ENCODE data around the gene TTC21A. TPM values are rescaled to one million over a fixed set of nuclear protein-coding genes. Genes with fewer than 3 reads are reported as not detected.

The TTC21A gene
- total RNA-seq, 1 donor from 2014 or later: 12.3 TPM

GRCh38 chr3:39095778-39096177 lies 11.7 kb upstream of the TTC21A start:
- H3K27me3 Mint-ChIP-seq (ENCODE audit: low read depth): no peaks in the 10 kb centered on the region
- TF ChIP-seq CTCF (IDR thresholded peaks at IDR 0.05; ENCODE audit: unreplicated experiment): no peak
- DNase-seq (ENCODE audit: low spot score in 2 of 2, unreplicated experiment in 2 of 2): no peak
- no peaks in the 10 kb centered on the region for H3K9me3 Mint-ChIP-seq
- H3K27ac Mint-ChIP-seq: no peak overlapping the region
- H3K4me1 Mint-ChIP-seq: peaks cover 7% of the 10 kb centered on the region
- peaks cover 26% of the 10 kb centered on the region for H3K36me3 Mint-ChIP-seq
- no peak overlapping the region for H3K4me3 Mint-ChIP-seq

- TF ChIP-seq CTCF (IDR thresholded peaks at IDR 0.05; ENCODE audit: unreplicated experiment): no peak
- no peaks in the 10 kb centered on the region for H3K27me3 Mint-ChIP-seq (ENCODE audit: low read depth)
- peaks cover 7% of the 10 kb centered on the region for H3K4me1 Mint-ChIP-seq
- DNase-seq (ENCODE audit: low spot score in 2 of 2, unreplicated experiment in 2 of 2): no peak
- H3K27ac Mint-ChIP-seq: peak overlapping the region; percentile 85
- H3K9me3 Mint-ChIP-seq: no peaks in the 10 kb centered on the region
- H3K36me3 Mint-ChIP-seq: peaks cover 26% of the 10 kb centered on the region
- no peak overlapping the region for H3K4me3 Mint-ChIP-seq
Observed at GRCh38 chr3:39096775-39097174, 10.7 kb upstream of the TTC21A start.

- DNase-seq (ENCODE audit: low spot score in 2 of 2, unreplicated experiment in 2 of 2): no peak
- Mint-ChIP-seq H3K4me1 (peaks cover 7% of the 10 kb centered on the region), H3K36me3 (peaks cover 20% of the 10 kb centered on the region), H3K4me3 (no peak overlapping the region), H3K27me3 (ENCODE audit: low read depth) (no peaks in the 10 kb centered on the region), H3K27ac (no peak overlapping the region), H3K9me3 (no peaks in the 10 kb centered on the region)
- no peak for TF ChIP-seq CTCF (IDR thresholded peaks at IDR 0.05; ENCODE audit: unreplicated experiment)
Observed at GRCh38 chr3:39097716-39098472, 9.6 kb upstream of the TTC21A start.

- H3K27ac Mint-ChIP-seq: no peak overlapping the region
- DNase-seq (ENCODE audit: low spot score in 2 of 2, unreplicated experiment in 2 of 2): no peak
- H3K4me3 Mint-ChIP-seq: no peak overlapping the region
- no peaks in the 10 kb centered on the region for H3K9me3 Mint-ChIP-seq
- H3K27me3 Mint-ChIP-seq (ENCODE audit: low read depth): no peaks in the 10 kb centered on the region
- H3K36me3 Mint-ChIP-seq: peaks cover 19% of the 10 kb centered on the region
- H3K4me1 Mint-ChIP-seq: peaks cover 7% of the 10 kb centered on the region
- no peak for TF ChIP-seq CTCF (IDR thresholded peaks at IDR 0.05; ENCODE audit: unreplicated experiment)
Observed at GRCh38 chr3:39098473-39099000, 8.9 kb upstream of the TTC21A start.

GRCh38 chr3:39099242-39099641 lies 8.2 kb upstream of the TTC21A start:
- no peaks in the 10 kb centered on the region for H3K27me3 Mint-ChIP-seq (ENCODE audit: low read depth)

More at GRCh38 chr3:39099242-39099641, 8.2 kb upstream of the TTC21A start:
- Mint-ChIP-seq H3K4me1 (peaks cover 7% of the 10 kb centered on the region), H3K9me3 (no peaks in the 10 kb centered on the region), H3K27ac (no peak overlapping the region), H3K4me3 (no peak overlapping the region), H3K36me3 (peaks cover 14% of the 10 kb centered on the region)
- DNase-seq (ENCODE audit: low spot score in 2 of 2, unreplicated experiment in 2 of 2): no peak
- no peak for TF ChIP-seq CTCF (IDR thresholded peaks at IDR 0.05; ENCODE audit: unreplicated experiment)
